H1 (cell line): ENCODE measurements around the gene PRSS38. TPM values are rescaled to one million over a fixed set of nuclear protein-coding genes. Genes with fewer than 3 reads are reported as not detected.

Experiments
- CTCF ChIA-PET: fragments of 300-600 bp; sonication (Branson Sonifier 250); formaldehyde crosslinking; loops from one replicate; lab custom pipeline; 2021; ENCODE audit not compliant: partially characterized antibody; lab: Charles Lee
- POLR2A ChIA-PET: fragments of 300-600 bp; sonication (Branson Sonifier 250); formaldehyde crosslinking; loops from one replicate; lab custom pipeline; 2021; ENCODE audit warnings: inconsistent platforms; ENCODE audit not compliant: partially characterized antibody; lab: Charles Lee
- DNase-seq, 2 experiments: peaks; one replicate each; pipeline versions ENCODE4 v3.0.0 to v3.0.0-alpha.2; 2010 to 2022; ENCODE audit warnings: low spot score in 2 of 2, low read depth in 1 of 2, mixed read lengths in 1 of 2
- FAIRE-seq: peaks from 2 replicates; lab custom pipeline; 2011; peaks lifted over from hg19 to GRCh38; lab: Jason Lieb, UNC
- H2AFZ ChIP-seq: 2 replicates; pipeline ENCODE4 v1.8.1; 2012; ENCODE audit warnings: low read length, inconsistent platforms
- H2AK5ac ChIP-seq: 2 replicates; pipeline ENCODE4 v1.6.1; 2013; ENCODE audit warnings: low read depth, low read length
- H2BK120ac ChIP-seq: replicated peaks from 2 replicates; pipeline ENCODE3; 2013; ENCODE audit warnings: low read depth, low read length, inconsistent platforms
- H2BK12ac ChIP-seq: 2 replicates; pipeline ENCODE4 v1.6.1; 2013; ENCODE audit warnings: low read depth, low read length
- H2BK15ac ChIP-seq: 2 replicates; pipeline ENCODE4 v1.6.1; 2013; ENCODE audit warnings: low read length
- H2BK20ac ChIP-seq: 2 replicates; pipeline ENCODE4 v1.6.1; 2013; ENCODE audit warnings: low read length
- H2BK5ac ChIP-seq: 2 replicates; pipeline ENCODE4 v1.6.1; 2013; ENCODE audit warnings: low read depth, low read length
- H3K14ac ChIP-seq: 2 replicates; pipeline ENCODE4 v1.6.1; 2013; ENCODE audit warnings: inconsistent platforms; ENCODE audit not compliant: insufficient read length
- H3K18ac ChIP-seq: 2 replicates; pipeline ENCODE4 v1.6.1; 2013; ENCODE audit warnings: low read length; ENCODE audit errors: extremely low read depth
- H3K23ac ChIP-seq: 2 replicates; pipeline ENCODE4 v1.6.1; 2013; ENCODE audit warnings: inconsistent platforms; ENCODE audit not compliant: insufficient read length
- H3K23me2 ChIP-seq: 2 replicates; pipeline ENCODE4 v1.6.1; 2013; ENCODE audit warnings: low read depth, low read length
- H3K27ac ChIP-seq: 2 replicates; pipeline ENCODE4 v1.6.1; 2011; ENCODE audit warnings: low read depth, low read length, inconsistent platforms
- H3K27me3 ChIP-seq, 4 experiments: replicated peaks in 1 of 4; 1 replicate in 1 of 4; 2 replicates in 3 of 4; pipeline versions ENCODE4 v1.6.1 to v1.8.1; 2011 to 2013; ENCODE audit warnings: low read length in 3 of 4, mild to moderate bottlenecking in 3 of 4, inconsistent platforms in 2 of 4, mixed read lengths in 2 of 4, moderate library complexity in 1 of 4; ENCODE audit not compliant: control insufficient read depth in 3 of 4, insufficient read depth in 3 of 4; ENCODE audit errors: extremely low read depth in 1 of 4
- H3K36me3 ChIP-seq, 4 experiments: 2 replicates each; pipeline versions ENCODE4 v1.6.1 to v1.8.1; 2011 to 2013; ENCODE audit warnings: mild to moderate bottlenecking in 4 of 4, low read length in 3 of 4, moderate library complexity in 2 of 4, control low read depth in 1 of 4, inconsistent platforms in 1 of 4; ENCODE audit not compliant: insufficient read depth in 4 of 4, control insufficient read depth in 2 of 4
- H3K4ac ChIP-seq: replicated peaks from 2 replicates; pipeline ENCODE3; 2013; ENCODE audit warnings: low read length, low read depth, mixed read lengths, inconsistent platforms; ENCODE audit not compliant: insufficient read length
- H3K4me1 ChIP-seq, 4 experiments: replicated peaks in 1 of 4; 1 replicate in 1 of 4; 2 replicates in 3 of 4; pipeline versions ENCODE4 v1.6.1 to v1.8.1; 2011 to 2013; ENCODE audit warnings: low read length in 3 of 4, inconsistent platforms in 2 of 4, mixed read lengths in 1 of 4; ENCODE audit not compliant: insufficient read depth in 4 of 4, control insufficient read depth in 3 of 4
- H3K4me2 ChIP-seq, 2 experiments: 2 replicates each; pipeline versions ENCODE4 v1.6.1 to v1.8.1; 2011 to 2013; ENCODE audit warnings: low read depth in 2 of 2, low read length in 2 of 2, control low read depth in 1 of 2, inconsistent platforms in 1 of 2, mild to moderate bottlenecking in 1 of 2; ENCODE audit not compliant: insufficient read depth in 1 of 2
- H3K4me3 ChIP-seq, 4 experiments: fragments of 200-600, 300-600 bp in 1 of 4; sonication (generic), shearing (Covaris generic), sonication (Bioruptor Twin) in 1 of 4; 2 replicates each; pipeline versions ENCODE4 v1.5.1 to v1.8.1; 2011 to 2016; ENCODE audit warnings: low read length in 4 of 4, low read depth in 3 of 4, control low read depth in 2 of 4, inconsistent platforms in 2 of 4, mild to moderate bottlenecking in 2 of 4, mixed read lengths in 1 of 4, moderate library complexity in 1 of 4; ENCODE audit not compliant: insufficient read depth in 2 of 4; ENCODE audit errors: extremely low read depth in 1 of 4
- H3K56ac ChIP-seq: replicated peaks from 2 replicates; pipeline ENCODE3; 2013; ENCODE audit warnings: low read depth, mild to moderate bottlenecking, mixed read lengths, low read length, inconsistent platforms; ENCODE audit not compliant: insufficient read length
- H3K79me1 ChIP-seq: 2 replicates; pipeline ENCODE4 v1.6.1; 2013; ENCODE audit warnings: low read depth, low read length, control low read depth
- H3K79me2 ChIP-seq, 2 experiments: 2 replicates each; pipeline versions ENCODE4 v1.6.1 to v1.8.1; 2012 to 2013; ENCODE audit warnings: low read length in 2 of 2, mild to moderate bottlenecking in 2 of 2, inconsistent platforms in 1 of 2; ENCODE audit not compliant: insufficient read depth in 2 of 2, control insufficient read depth in 1 of 2
- H3K9ac ChIP-seq, 4 experiments: replicated peaks in 1 of 4; 1 replicate in 1 of 4; 2 replicates in 3 of 4; pipeline versions ENCODE4 v1.6.1 to v1.8.1; 2011 to 2013; ENCODE audit warnings: low read depth in 3 of 4, low read length in 3 of 4, control low read depth in 2 of 4, mild to moderate bottlenecking in 2 of 4, moderate library complexity in 2 of 4, inconsistent platforms in 1 of 4; ENCODE audit errors: extremely low read depth in 1 of 4
- H3K9me3 ChIP-seq, 2 experiments: 2 replicates each; pipeline versions ENCODE4 v1.6.1 to v1.8.1; 2012 to 2013; ENCODE audit warnings: mild to moderate bottlenecking in 2 of 2, moderate library complexity in 2 of 2, control low read depth in 1 of 2, inconsistent platforms in 1 of 2, low read depth in 1 of 2, low read length in 1 of 2, mixed read lengths in 1 of 2; ENCODE audit not compliant: insufficient read depth in 2 of 2
- H4K20me1 ChIP-seq, 2 experiments: replicated peaks in 1 of 2; 2 replicates each; pipeline versions ENCODE3 to v1.8.1; 2011 to 2013; ENCODE audit warnings: inconsistent platforms in 2 of 2, low read length in 2 of 2, mild to moderate bottlenecking in 1 of 2; ENCODE audit not compliant: insufficient read depth in 2 of 2, control insufficient read depth in 1 of 2
- H4K5ac ChIP-seq: 2 replicates; pipeline ENCODE4 v1.6.1; 2013; ENCODE audit warnings: low read length, low read depth, mixed read lengths, inconsistent platforms; ENCODE audit not compliant: insufficient read length
- H4K8ac ChIP-seq: 2 replicates; pipeline ENCODE4 v1.8.0; 2013; ENCODE audit warnings: mild to moderate bottlenecking, moderate library complexity, low read length, inconsistent platforms; ENCODE audit not compliant: insufficient read depth; ENCODE audit errors: extremely low read depth
- H4K91ac ChIP-seq: replicated peaks from 2 replicates; pipeline ENCODE3; 2013; ENCODE audit warnings: low read length, mixed read lengths, inconsistent platforms; ENCODE audit not compliant: insufficient read length
- ATF2 ChIP-seq: IDR thresholded peaks from 2 replicates; pipeline ENCODE4 v1.6.1; 2012; ENCODE audit warnings: low read length, inconsistent platforms
- BCL11A ChIP-seq, 2 experiments: IDR thresholded peaks; one replicate each; pipeline ENCODE4 v1.6.1; 2011; ENCODE audit warnings: low read depth in 2 of 2, low read length in 2 of 2, mild to moderate bottlenecking in 2 of 2
- E2F6 ChIP-seq: IDR thresholded peaks from 2 replicates; pipeline ENCODE4 v1.6.1; 2012; ENCODE audit warnings: inconsistent platforms
- EGR1 ChIP-seq: IDR thresholded peaks from 2 replicates; pipeline ENCODE4 v1.6.1; 2011; ENCODE audit warnings: low read depth, low read length, borderline replicate concordance
- KDM4A ChIP-seq: IDR thresholded peaks from one replicate; pipeline ENCODE4 v1.7.1; 2012; ENCODE audit warnings: low read depth, mild to moderate bottlenecking, moderate library complexity, low read length, inconsistent platforms; ENCODE audit not compliant: severe bottlenecking
- POLR2AphosphoS5 ChIP-seq: IDR thresholded peaks from 2 replicates; pipeline ENCODE4 v1.6.1; 2011; ENCODE audit warnings: low read depth, low read length
- POU5F1 ChIP-seq: IDR thresholded peaks from 2 replicates; pipeline ENCODE4 v1.6.1; 2011; ENCODE audit warnings: low read depth, mild to moderate bottlenecking, low read length, moderate library complexity
- RXRA ChIP-seq: IDR thresholded peaks from 2 replicates; pipeline ENCODE4 v1.6.1; 2011; ENCODE audit warnings: low read depth, mild to moderate bottlenecking, low read length, moderate library complexity; ENCODE audit not compliant: insufficient read depth
- SIX5 ChIP-seq: IDR thresholded peaks from 2 replicates; pipeline ENCODE4 v1.6.1; 2011; ENCODE audit warnings: mild to moderate bottlenecking, low read depth, low read length
- USF2 ChIP-seq: IDR thresholded peaks from 2 replicates; pipeline ENCODE4 v1.6.1; 2011; ENCODE audit warnings: low read length, improper control_type of control experiment
- WGBS, 2 experiments: shearing (Covaris generic) in 1 of 2; methylation state at CpG; one replicate each; pipeline versions ENCODE4 v1.1.6 to v1.1.7; 2013 to 2015; ENCODE audit warnings: low lambda C conversion rate in 2 of 2, mixed read lengths in 2 of 2, inconsistent platforms in 1 of 2, low coverage in 1 of 2, missing lambda C conversion rate in 1 of 2; ENCODE audit not compliant: insufficient replicate concordance in 2 of 2, insufficient coverage in 1 of 2, insufficient read length in 1 of 2; ENCODE audit errors: extremely low coverage in 1 of 2, missing lambda C conversion rate in 1 of 2; 5-methylcytosine and 5-hydroxymethylcytosine counted together
- polyA plus RNA-seq, 7 experiments: library from polyadenylated mRNA; depleted of rRNA in 3 of 7; stranded (reverse) in 5 of 7; unstranded in 2 of 7; fragments of >200 nt in 5 of 7; fragments of 200-250 nt in 2 of 7; gene quantifications; 1 replicate in 5 of 7; 2 replicates in 1 of 7; 4 replicates in 1 of 7; pipeline versions ENCODE4 v1.2.1 to v1.2.3, GENCODE V29; 2011 to 2013; ENCODE audit warnings: missing spikeins in 2 of 7, mixed read lengths in 2 of 7
- total RNA-seq: library from RNA; stranded (reverse); fragmentation: NEBNext Ultra II Directional; extraction: Animal tissue kit (Norgen Biotek cat#: 25700); gene quantifications from 2 replicates; pipeline ENCODE4 v1.2.1, GENCODE V29; 2021

The PRSS38 gene
- total and polyA plus RNA-seq, 2 of the 8 experiments (the other 6 are each of a cell fraction or from before 2014, with no cell fraction given), result not detected

GRCh38 chr1:227778401-227778947 lies 37.0 kb upstream of the PRSS38 start:
- Histone ChIP-seq H3K4me1 (no peaks in the 10 kb centered on the region), H3K27ac (no peak overlapping the region), H3K4me3 (no peak overlapping the region), H3K18ac (no peak overlapping the region), H4K20me1 (peaks cover 0 to 17% of the 10 kb centered on the region in 2 experiments), H3K23ac (no peak overlapping the region), H2AFZ (no peak overlapping the region), H3K36me3 (peaks cover 0 to 10% (median 0%) of the 10 kb centered on the region in 4 experiments; a peak in 1 of 8 replicates), H2BK5ac (no peak overlapping the region; the same call in 1 of the 2 replicates), H2BK15ac (no peak overlapping the region), H2AK5ac (no peak overlapping the region), H4K91ac (no peak overlapping the region), H4K5ac (no peak overlapping the region), H3K79me1 (peaks cover 6% of the 10 kb centered on the region), H3K4me2 (no peak overlapping the region), H3K14ac (no peak overlapping the region), H2BK20ac (no peak overlapping the region), H3K4ac (no peak overlapping the region), H3K27me3 (no peaks in the 10 kb centered on the region), H3K9me3 (no peaks in the 10 kb centered on the region), H3K56ac (no peak overlapping the region), H2BK12ac (no peak overlapping the region), H3K79me2 (no peaks in the 10 kb centered on the region), H4K8ac (no peak overlapping the region), H3K23me2 (no peaks in the 10 kb centered on the region), H2BK120ac (no peak overlapping the region), H3K9ac (no peak overlapping the region)
- DNase-seq, result no peak
- POLR2A ChIA-PET, result interaction anchor here (1.1 kb wide), 1 partner anchor 9 kb away, joined by 4 read pairs; no protein-coding TSS in a partner anchor
- WGBS, 2 experiments, result 92% methylated on average over 8 of the region's 8 CpGs; no CpG with 5 or more reads in 1 of the 2 experiments
- no peak for FAIRE-seq
- CTCF ChIA-PET, result interaction anchor here (0.7 to 2.9 kb wide), 3 partner anchors 15 to 175 kb away, joined by 3 to 16 read pairs (median 3); no protein-coding TSS in a partner anchor
- no peak for TF ChIP-seq KDM4A
- TF ChIP-seq E2F6, result no peak
- no peak for TF ChIP-seq ATF2
- TF ChIP-seq POLR2AphosphoS5, result no peak
- TF ChIP-seq POU5F1, result no peak
- no peak for TF ChIP-seq RXRA
- no peak for TF ChIP-seq BCL11A (IDR thresholded peaks at IDR 0.05; ENCODE audit: low read depth in 2 of 2, low read length in 2 of 2)
- TF ChIP-seq EGR1, result no peak
- TF ChIP-seq USF2, result no peak
- TF ChIP-seq SIX5, result no peak
